Nephron (organoid): ENCODE results near the gene JAM2.

ENCODE experiments used
- H3K27ac Mint-ChIP-seq, 3 experiments: 2 replicates each; pipeline ENCODE4 v1.8.0; 2020; ENCODE audit warnings: mixed read lengths in 3 of 3, mild to moderate bottlenecking in 2 of 3, moderate library complexity in 1 of 3
- H3K27me3 Mint-ChIP-seq: 2 replicates; pipeline ENCODE4 v1.8.0; 2021; ENCODE audit warnings: low read depth, mild to moderate bottlenecking, moderate library complexity, mixed read lengths
- H3K36me3 Mint-ChIP-seq: 2 replicates; pipeline ENCODE4 v1.8.0; 2020; ENCODE audit warnings: low read depth, mixed read lengths
- H3K4me1 Mint-ChIP-seq: 2 replicates; pipeline ENCODE4 v1.8.0; 2020; ENCODE audit warnings: mixed read lengths
- H3K4me3 Mint-ChIP-seq, 3 experiments: 2 replicates each; pipeline ENCODE4 v1.8.0; 2020; ENCODE audit warnings: mild to moderate bottlenecking in 3 of 3, mixed read lengths in 3 of 3, moderate library complexity in 2 of 3
- H3K9me3 Mint-ChIP-seq: 2 replicates; pipeline ENCODE4 v1.8.0; 2020; ENCODE audit warnings: mixed read lengths
- TF ChIP-seq, protein P1 (sequence below), 3 experiments: fragments of 200-600 bp; sonication (generic); IDR thresholded peaks; one replicate each; pipeline ENCODE4 v1.5.0; 2021; ENCODE audit warnings: antibody characterized with exemption in 3 of 3; ENCODE audit not compliant: unreplicated experiment in 3 of 3

Gene JAM2

DNA sequence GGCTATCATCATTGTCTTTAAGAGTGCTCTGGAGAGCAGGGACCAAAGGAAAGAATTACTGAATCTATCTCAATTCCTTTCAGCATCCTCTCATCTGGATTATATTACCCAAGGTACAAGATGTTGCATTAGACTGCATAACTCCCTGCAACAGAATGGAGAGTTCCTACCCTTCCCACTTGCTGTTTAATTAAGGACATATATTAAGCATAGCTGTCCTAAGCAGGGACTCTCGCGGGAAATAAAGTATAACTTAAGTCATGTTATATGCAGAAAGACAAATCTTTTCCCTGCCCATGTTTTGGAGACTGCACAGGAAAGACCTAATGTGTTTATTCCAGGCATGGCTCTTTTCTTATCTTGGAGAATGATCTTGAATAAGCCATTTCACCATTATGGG, 6.8 kb upstream of the JAM2 start:
- H3K4me1 Mint-ChIP-seq, result no peaks in the 10 kb centered on the region
- no peaks in the 10 kb centered on the region for H3K9me3 Mint-ChIP-seq
- H3K27ac Mint-ChIP-seq, result no peak overlapping the region
- H3K27me3 Mint-ChIP-seq, result peaks cover under 1% of the 10 kb centered on the region
- no peak overlapping the region for H3K4me3 Mint-ChIP-seq
- TF ChIP-seq, protein P1, sequence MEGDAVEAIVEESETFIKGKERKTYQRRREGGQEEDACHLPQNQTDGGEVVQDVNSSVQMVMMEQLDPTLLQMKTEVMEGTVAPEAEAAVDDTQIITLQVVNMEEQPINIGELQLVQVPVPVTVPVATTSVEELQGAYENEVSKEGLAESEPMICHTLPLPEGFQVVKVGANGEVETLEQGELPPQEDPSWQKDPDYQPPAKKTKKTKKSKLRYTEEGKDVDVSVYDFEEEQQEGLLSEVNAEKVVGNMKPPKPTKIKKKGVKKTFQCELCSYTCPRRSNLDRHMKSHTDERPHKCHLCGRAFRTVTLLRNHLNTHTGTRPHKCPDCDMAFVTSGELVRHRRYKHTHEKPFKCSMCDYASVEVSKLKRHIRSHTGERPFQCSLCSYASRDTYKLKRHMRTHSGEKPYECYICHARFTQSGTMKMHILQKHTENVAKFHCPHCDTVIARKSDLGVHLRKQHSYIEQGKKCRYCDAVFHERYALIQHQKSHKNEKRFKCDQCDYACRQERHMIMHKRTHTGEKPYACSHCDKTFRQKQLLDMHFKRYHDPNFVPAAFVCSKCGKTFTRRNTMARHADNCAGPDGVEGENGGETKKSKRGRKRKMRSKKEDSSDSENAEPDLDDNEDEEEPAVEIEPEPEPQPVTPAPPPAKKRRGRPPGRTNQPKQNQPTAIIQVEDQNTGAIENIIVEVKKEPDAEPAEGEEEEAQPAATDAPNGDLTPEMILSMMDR (IDR thresholded peaks at IDR 0.05; ENCODE audit: unreplicated experiment in 3 of 3), result no peak
- no peaks in the 10 kb centered on the region for H3K36me3 Mint-ChIP-seq

DNA sequence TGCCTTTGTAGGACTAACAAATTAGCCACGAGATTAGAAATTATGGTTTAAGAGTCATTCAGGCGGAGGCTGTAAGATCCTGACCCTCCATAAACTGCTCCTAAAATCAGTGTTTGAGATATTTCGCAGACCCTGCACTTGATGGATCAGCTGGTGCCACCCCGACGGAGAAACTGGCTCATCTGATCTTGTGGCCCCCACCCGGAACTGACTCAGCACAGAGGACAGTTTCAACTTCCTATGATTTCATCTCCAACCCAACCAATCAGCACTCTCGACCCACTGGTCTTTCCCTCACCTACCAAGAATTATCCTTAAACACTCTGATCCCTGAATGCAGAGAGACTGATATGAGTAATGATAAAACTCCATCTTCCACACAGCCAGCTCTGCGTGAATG, 3.7 kb upstream of the JAM2 start:
- H3K27ac Mint-ChIP-seq, result no peak overlapping the region
- H3K4me1 Mint-ChIP-seq, result peaks cover 20% of the 10 kb centered on the region
- H3K27me3 Mint-ChIP-seq, result peaks cover 5% of the 10 kb centered on the region
- H3K36me3 Mint-ChIP-seq, result no peaks in the 10 kb centered on the region
- H3K4me3 Mint-ChIP-seq, result no peak overlapping the region
- TF ChIP-seq, protein P1 (IDR thresholded peaks at IDR 0.05; ENCODE audit: unreplicated experiment in 3 of 3), result no peak
- H3K9me3 Mint-ChIP-seq, result no peaks in the 10 kb centered on the region

DNA sequence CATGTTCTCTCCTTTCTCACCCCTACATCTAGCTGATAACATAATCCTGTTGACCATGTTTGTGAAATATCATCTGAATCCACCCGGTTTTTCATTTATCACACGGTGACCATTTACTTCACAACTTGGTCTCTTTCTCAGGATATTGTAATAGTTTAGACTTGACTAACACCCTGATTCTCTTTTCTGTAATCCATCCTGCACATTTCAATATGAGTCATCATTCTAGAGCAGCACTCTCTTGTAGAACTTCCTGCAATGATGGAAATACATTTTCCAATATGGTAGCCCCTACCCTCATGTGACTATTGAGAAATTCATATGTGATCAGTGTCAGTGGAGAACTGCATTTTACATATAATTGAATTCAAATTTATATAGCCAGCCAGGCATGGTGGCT, 2.3 kb upstream of the JAM2 start:
- TF ChIP-seq, protein P1 (IDR thresholded peaks at IDR 0.05; ENCODE audit: unreplicated experiment in 3 of 3), result no peak
- H3K4me1 Mint-ChIP-seq, result peaks cover 31% of the 10 kb centered on the region
- H3K4me3 Mint-ChIP-seq, result no peak overlapping the region
- no peaks in the 10 kb centered on the region for H3K36me3 Mint-ChIP-seq
- no peaks in the 10 kb centered on the region for H3K9me3 Mint-ChIP-seq
- peaks cover 5% of the 10 kb centered on the region for H3K27me3 Mint-ChIP-seq
- no peak overlapping the region for H3K27ac Mint-ChIP-seq

DNA sequence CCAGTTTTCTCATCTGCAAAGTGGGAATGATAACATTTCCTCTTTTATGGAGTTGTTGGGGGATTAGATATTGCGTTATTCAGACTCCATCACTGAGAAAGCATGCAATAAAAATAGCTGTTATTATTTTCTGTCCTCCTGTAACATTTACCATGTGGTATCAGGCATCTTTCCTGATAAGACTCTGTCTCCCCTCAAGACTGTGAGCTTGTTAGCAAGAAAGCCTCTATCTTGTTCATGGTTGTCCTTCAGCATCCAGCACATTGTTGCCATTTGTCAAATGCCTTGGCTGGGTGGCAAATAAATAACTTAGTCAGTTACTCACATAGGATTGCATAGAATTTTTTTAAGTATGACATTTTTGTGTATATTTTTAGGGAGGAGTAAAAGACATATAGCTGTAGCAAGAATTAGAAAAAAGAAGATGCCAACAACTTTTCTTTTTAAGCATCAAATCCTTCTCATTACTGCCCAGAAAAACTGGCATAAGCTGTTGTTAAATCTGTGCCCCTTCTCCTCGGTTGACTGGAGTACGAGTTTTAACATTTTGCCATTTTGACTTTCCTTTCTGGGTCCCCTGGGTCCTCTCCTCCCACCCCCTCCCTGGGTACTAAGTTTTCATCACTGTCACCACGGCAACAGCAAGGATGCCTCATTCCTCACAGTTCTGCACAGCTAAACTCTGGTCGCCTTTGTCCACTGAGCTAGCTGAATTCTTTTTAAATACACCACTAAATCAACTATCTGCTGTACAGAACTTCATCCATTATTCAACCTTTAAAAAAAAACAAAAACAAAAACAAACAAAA, 1.0 kb upstream of the JAM2 start:
- H3K4me3 Mint-ChIP-seq, result peak overlapping the region; percentile 79 to 94 (median 87)
- TF ChIP-seq, protein P1 (IDR thresholded peaks at IDR 0.05; ENCODE audit: unreplicated experiment in 3 of 3), result no peak
- peak overlapping the region; percentile 65 to 85 (median 70) for H3K27ac Mint-ChIP-seq
- peaks cover 5% of the 10 kb centered on the region for H3K27me3 Mint-ChIP-seq
- peaks cover 42% of the 10 kb centered on the region for H3K4me1 Mint-ChIP-seq
- no peaks in the 10 kb centered on the region for H3K9me3 Mint-ChIP-seq
- no peaks in the 10 kb centered on the region for H3K36me3 Mint-ChIP-seq

DNA sequence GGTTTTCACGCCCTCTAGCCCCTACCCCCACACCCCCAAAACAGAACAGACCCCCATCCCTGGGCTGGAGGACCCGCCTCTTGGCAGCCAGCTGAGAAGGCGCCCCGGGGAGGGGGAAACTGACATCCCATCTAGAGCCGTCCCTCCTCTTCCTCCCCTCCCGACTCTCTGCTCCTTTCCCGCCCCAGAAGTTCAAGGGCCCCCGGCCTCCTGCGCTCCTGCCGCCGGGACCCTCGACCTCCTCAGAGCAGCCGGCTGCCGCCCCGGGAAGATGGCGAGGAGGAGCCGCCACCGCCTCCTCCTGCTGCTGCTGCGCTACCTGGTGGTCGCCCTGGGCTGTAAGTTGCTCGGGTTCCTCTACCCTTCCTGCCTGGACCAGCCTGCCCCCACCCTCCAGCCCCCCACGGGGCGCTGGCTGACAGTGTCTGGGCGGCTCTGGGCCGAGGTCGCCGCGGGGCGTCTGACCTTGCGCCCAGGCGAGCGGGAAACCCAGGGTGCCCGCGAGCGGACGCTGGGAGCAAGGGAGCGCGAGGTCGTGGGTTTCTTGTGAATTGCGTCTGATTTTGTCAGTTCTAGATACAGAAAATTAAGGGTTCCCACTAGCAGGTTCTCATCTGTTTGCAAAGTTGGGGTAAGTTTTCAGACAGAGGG, 618 bp downstream of the JAM2 start:
- peak overlapping the region; percentile 79 to 94 (median 87) for H3K4me3 Mint-ChIP-seq
- H3K9me3 Mint-ChIP-seq, result no peaks in the 10 kb centered on the region
- H3K27ac Mint-ChIP-seq, result peak overlapping the region; percentile 65 to 71 (median 70)
- peaks cover 42% of the 10 kb centered on the region for H3K4me1 Mint-ChIP-seq
- H3K36me3 Mint-ChIP-seq, result no peaks in the 10 kb centered on the region
- TF ChIP-seq, protein P1 (IDR thresholded peaks at IDR 0.05; ENCODE audit: unreplicated experiment in 3 of 3), result peak in 2 of 3 experiments; percentile 34 to 46
- H3K27me3 Mint-ChIP-seq, result peaks cover 5% of the 10 kb centered on the region
